ENCODE data around the gene DYSF.
A peak's percentile ranks its signal among the peaks of the same experiment; 100 is the strongest.

The DYSF gene

DNA sequence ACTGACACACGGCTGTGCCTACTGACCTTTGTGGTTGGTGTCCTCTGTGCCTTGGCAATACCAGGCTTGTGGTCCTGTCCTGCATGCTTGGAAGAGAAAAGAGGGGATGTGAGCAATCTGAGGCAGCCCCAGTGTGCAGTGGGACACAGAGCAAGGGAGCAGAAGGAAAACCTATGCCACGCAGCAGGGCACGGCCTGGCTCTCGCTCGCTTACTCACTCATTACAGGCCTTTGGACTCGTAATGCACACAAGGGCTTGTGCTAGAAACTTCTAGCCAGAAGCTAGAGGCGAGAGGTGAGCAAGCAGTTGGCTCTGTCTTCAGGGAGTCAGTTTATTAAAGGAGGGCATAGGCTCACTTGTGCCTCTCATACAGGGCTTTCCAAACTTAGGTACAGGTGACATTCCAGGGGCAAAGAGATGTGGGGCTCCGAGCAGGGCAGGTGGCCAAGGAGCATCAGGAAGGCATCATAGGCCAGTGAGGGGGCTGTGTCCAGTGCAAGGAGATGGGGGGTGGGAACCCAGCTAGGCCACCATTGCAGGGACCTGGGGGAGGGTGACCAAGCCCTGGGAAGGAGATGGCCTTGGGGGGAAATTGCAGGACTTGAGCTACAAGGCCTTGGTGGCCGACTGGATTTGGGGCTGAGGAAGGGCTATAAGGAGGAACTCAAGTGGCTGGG lies 100.8 kb downstream of the DYSF start:
- TF ChIP-seq, protein P1, sequence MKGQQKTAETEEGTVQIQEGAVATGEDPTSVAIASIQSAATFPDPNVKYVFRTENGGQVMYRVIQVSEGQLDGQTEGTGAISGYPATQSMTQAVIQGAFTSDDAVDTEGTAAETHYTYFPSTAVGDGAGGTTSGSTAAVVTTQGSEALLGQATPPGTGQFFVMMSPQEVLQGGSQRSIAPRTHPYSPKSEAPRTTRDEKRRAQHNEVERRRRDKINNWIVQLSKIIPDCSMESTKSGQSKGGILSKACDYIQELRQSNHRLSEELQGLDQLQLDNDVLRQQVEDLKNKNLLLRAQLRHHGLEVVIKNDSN (IDR thresholded peaks at IDR 0.05): no peak
- TF ChIP-seq EGR1 (IDR thresholded peaks at IDR 0.05) (no peak), ZBTB7A (IDR thresholded peaks at IDR 0.05; ENCODE audit: low read depth) (no peak), EP300 (IDR thresholded peaks at IDR 0.05; ENCODE audit: borderline replicate concordance) (no peak), FOXM1 (IDR thresholded peaks at IDR 0.05; ENCODE audit: borderline replicate concordance, low read depth) (no peak), CREB1 (IDR thresholded peaks at IDR 0.05; ENCODE audit: low read depth) (no peak), YY1 (IDR thresholded peaks at IDR 0.05; ENCODE audit: low read depth) (no peak), RAD21 (IDR thresholded peaks at IDR 0.05; ENCODE audit: low read depth) (no peak)

DNA sequence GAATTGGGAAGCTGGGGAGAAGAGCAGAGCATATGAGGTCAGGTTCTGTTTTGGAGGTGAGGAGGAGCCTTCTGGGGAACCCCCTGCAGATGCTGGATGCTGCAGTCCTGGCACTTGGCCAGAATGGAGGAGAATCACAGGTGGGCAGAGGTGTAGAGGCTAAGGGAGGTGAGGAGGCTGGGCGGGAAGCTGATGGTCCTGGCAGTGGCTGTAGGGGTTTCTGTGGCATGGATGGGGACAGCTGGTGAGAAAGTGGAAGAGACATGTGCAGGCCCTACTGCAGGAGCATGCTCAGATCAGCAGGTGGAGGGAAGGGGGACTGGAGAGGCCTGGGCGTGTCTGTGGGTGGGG lies 101.3 kb downstream of the DYSF start:
- TF ChIP-seq TCF12 (IDR thresholded peaks at IDR 0.05; ENCODE audit: low read depth) (no peak), EGR1 (IDR thresholded peaks at IDR 0.05) (no peak), NFIC (IDR thresholded peaks at IDR 0.05) (no peak), ZBTB7A (IDR thresholded peaks at IDR 0.05; ENCODE audit: low read depth) (no peak), CEBPB (IDR thresholded peaks at IDR 0.05) (no peak), TEAD4 (IDR thresholded peaks at IDR 0.05) (no peak)

DNA sequence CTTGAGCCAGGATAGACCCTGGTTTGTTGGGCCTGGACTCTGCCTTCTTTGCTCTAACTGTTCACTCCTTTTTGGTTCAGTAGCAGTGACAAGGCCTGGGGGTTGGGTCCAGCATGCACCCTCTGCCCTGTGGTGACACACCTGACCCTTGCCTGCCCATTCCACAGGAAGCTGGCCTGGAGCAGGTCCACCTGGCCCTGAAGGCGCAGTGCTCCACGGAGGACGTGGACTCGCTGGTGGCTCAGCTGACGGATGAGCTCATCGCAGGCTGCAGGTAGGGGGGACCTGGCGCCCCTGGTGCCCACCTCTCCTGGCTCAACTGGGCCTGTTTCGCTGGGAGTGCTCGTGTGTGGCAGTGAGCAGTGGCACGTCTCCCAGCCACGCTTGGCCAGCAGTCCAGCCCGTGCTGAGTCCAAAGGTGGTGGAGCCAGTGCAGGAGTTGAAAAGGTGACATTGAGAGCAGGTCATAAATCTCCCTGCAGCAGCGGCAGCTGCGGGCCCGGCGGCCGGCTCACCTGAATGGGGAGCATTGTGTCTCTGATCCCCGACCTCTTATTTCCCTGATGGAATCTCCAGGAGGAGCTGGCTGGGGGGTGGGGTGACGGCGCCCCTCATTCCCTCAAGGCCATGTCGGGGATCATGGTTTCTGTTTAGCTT lies 102.6 kb downstream of the DYSF start:
- TF ChIP-seq, protein P1 (IDR thresholded peaks at IDR 0.05): no peak
- TF ChIP-seq TCF12 (IDR thresholded peaks at IDR 0.05; ENCODE audit: low read depth) (0 out of 2 replicates have a peak, but pooled peaks have one; percentile 51), EP300 (IDR thresholded peaks at IDR 0.05; ENCODE audit: borderline replicate concordance) (no peak), NFIC (IDR thresholded peaks at IDR 0.05) (peak; percentile 13; the same call in 1 of the 2 replicates)
- TF ChIP-seq, protein P2, sequence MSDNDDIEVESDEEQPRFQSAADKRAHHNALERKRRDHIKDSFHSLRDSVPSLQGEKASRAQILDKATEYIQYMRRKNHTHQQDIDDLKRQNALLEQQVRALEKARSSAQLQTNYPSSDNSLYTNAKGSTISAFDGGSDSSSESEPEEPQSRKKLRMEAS (IDR thresholded peaks at IDR 0.05): no peak

DNA sequence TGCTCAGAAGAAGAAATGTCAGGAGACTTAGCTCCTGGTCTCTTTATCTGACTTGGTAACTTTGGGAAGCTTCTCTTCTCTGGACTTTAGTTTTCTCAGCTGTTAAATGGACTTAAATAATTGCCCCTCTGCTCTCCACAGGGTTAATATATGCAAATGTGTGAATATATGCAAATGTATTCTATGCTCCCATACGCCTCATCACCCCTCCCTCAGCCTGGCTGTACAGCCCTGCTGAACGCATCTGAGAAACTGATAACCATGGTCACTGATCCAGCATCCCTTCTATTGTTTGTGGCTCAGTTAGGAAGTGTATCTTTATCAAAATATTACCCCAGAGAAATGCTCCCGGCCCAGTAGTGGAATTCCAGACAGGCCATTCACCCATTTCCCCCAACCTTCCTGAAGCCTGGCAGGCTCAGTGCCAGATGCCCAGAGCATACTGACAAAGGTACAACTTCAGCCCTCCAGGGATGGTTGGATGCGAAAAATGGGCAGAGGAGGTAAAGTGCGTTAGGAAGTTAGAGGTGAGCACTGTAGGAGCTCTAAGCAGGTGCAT lies 103.4 kb downstream of the DYSF start:
- TF ChIP-seq RAD21 (IDR thresholded peaks at IDR 0.05; ENCODE audit: low read depth) (no peak), CEBPB (IDR thresholded peaks at IDR 0.05) (no peak), EGR1 (IDR thresholded peaks at IDR 0.05) (no peak), NFIC (IDR thresholded peaks at IDR 0.05) (no peak), YY1 (IDR thresholded peaks at IDR 0.05; ENCODE audit: low read depth) (no peak), EP300 (IDR thresholded peaks at IDR 0.05; ENCODE audit: borderline replicate concordance) (no peak), CREB1 (IDR thresholded peaks at IDR 0.05; ENCODE audit: low read depth) (no peak), FOXM1 (IDR thresholded peaks at IDR 0.05; ENCODE audit: borderline replicate concordance, low read depth) (no peak), TEAD4 (IDR thresholded peaks at IDR 0.05) (no peak), TAF1 (IDR thresholded peaks at IDR 0.05; ENCODE audit: low read depth) (no peak)
- TF ChIP-seq, protein P3, sequence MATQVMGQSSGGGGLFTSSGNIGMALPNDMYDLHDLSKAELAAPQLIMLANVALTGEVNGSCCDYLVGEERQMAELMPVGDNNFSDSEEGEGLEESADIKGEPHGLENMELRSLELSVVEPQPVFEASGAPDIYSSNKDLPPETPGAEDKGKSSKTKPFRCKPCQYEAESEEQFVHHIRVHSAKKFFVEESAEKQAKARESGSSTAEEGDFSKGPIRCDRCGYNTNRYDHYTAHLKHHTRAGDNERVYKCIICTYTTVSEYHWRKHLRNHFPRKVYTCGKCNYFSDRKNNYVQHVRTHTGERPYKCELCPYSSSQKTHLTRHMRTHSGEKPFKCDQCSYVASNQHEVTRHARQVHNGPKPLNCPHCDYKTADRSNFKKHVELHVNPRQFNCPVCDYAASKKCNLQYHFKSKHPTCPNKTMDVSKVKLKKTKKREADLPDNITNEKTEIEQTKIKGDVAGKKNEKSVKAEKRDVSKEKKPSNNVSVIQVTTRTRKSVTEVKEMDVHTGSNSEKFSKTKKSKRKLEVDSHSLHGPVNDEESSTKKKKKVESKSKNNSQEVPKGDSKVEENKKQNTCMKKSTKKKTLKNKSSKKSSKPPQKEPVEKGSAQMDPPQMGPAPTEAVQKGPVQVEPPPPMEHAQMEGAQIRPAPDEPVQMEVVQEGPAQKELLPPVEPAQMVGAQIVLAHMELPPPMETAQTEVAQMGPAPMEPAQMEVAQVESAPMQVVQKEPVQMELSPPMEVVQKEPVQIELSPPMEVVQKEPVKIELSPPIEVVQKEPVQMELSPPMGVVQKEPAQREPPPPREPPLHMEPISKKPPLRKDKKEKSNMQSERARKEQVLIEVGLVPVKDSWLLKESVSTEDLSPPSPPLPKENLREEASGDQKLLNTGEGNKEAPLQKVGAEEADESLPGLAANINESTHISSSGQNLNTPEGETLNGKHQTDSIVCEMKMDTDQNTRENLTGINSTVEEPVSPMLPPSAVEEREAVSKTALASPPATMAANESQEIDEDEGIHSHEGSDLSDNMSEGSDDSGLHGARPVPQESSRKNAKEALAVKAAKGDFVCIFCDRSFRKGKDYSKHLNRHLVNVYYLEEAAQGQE (IDR thresholded peaks at IDR 0.05; ENCODE audit: low read depth): no peak
- TF ChIP-seq, protein P1 (IDR thresholded peaks at IDR 0.05): no peak

DNA sequence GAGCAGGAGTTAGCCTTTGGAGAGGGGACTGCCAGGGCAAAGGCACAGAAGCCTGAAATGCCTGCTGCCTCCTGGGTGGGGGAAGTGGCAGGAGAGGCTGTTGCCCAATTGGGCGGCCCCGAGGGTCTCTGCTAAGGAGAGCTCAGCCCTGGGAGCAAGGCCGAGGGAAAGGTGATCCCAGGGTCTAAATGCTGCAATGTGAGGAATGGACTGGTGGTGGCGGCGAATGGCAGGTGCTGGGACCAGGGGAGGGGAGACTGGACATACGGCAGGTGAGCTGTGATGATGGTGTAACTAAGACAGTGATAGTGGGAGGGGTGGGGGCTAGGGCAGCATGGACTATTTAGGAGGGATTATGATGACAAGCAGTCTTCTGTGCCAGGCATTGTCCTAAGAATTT lies 104.0 kb downstream of the DYSF start:
- peak; percentile 14; the same call in 1 of the 2 replicates for TF ChIP-seq RAD21 (IDR thresholded peaks at IDR 0.05; ENCODE audit: low read depth)
- no peak for TF ChIP-seq TEAD4 (IDR thresholded peaks at IDR 0.05)

DNA sequence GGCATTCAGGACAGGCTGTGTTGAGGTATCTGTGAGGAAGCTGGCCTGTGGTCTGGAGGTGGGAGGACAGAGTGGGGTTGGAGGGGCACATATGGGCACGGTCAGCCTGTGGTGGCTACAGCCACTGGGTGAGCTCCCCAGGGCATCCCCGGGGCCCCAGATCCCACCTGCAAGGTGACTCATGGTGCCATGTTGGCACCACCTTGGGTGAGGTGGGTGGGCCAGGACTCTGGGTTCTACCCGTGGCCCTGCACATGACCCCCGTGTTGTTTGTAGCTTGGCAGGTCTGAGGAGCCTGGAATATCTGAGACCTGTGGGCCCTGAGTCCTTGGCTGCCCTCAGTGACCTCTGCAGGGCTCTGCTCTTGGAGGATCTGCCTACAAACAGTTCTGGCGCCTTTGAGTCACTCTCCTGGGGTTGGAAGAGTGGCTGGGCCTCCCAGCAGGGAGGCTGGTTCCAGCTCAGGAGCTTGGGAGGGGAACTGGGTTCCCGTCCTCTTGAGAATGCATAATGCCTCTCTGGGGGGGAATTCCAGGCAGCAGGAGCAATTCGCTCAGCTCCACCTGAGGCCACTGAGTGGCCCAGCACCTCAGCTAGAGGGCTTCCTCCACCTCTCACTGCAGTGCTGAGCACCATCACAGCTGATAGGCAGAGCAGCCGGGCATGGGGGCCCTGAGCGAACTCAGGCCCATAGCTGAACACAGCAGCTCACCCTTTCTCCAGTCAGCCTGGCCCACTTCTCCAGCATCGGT lies 105.1 kb downstream of the DYSF start:
- TF ChIP-seq NFIC (IDR thresholded peaks at IDR 0.05) (peak; percentile 69), TAF1 (IDR thresholded peaks at IDR 0.05; ENCODE audit: low read depth) (no peak), CEBPB (IDR thresholded peaks at IDR 0.05) (peak; percentile 36; the same call in 1 of the 2 replicates), RAD21 (IDR thresholded peaks at IDR 0.05; ENCODE audit: low read depth) (peak; percentile 4; the same call in 1 of the 2 replicates), YY1 (IDR thresholded peaks at IDR 0.05; ENCODE audit: low read depth) (no peak), CREB1 (IDR thresholded peaks at IDR 0.05; ENCODE audit: low read depth) (no peak), TEAD4 (IDR thresholded peaks at IDR 0.05) (peak; percentile 96), EGR1 (IDR thresholded peaks at IDR 0.05) (no peak), ZBTB7A (IDR thresholded peaks at IDR 0.05; ENCODE audit: low read depth) (peak; percentile 39; the same call in 1 of the 2 replicates), EP300 (IDR thresholded peaks at IDR 0.05; ENCODE audit: borderline replicate concordance) (peak; percentile 84), TCF12 (IDR thresholded peaks at IDR 0.05; ENCODE audit: low read depth) (peak; percentile 88), FOXM1 (IDR thresholded peaks at IDR 0.05; ENCODE audit: borderline replicate concordance, low read depth) (no peak)
- TF ChIP-seq, protein P1 (IDR thresholded peaks at IDR 0.05): no peak
- TF ChIP-seq, protein P3 (IDR thresholded peaks at IDR 0.05; ENCODE audit: low read depth): no peak
- TF ChIP-seq, protein P2 (IDR thresholded peaks at IDR 0.05): peak; percentile 11; the same call in 1 of the 2 replicates
